ENCODE measurements around the gene MICAL3.

DNA sequence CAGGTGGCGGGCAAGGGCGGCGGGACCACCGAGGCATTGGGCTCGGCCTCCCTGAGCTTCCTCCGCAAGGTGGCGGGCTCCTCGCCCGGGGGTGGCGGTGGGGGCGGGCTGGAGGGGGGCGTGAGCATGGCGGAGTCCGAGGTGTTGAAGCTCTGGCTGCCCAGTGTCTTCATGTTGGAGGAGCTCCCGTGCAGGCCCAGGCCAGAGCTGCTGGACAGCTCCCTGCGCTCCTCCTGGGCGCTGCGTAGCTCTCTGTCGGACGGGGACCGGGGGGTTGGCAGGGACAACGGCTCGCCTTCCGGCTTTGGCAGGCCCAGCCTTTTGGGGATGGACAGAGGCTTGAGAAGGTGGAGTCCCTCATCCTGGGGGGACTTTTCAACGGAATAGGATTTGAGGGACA is 206.2 kb downstream of the MICAL3 start:
- TF ChIP-seq, protein P1, sequence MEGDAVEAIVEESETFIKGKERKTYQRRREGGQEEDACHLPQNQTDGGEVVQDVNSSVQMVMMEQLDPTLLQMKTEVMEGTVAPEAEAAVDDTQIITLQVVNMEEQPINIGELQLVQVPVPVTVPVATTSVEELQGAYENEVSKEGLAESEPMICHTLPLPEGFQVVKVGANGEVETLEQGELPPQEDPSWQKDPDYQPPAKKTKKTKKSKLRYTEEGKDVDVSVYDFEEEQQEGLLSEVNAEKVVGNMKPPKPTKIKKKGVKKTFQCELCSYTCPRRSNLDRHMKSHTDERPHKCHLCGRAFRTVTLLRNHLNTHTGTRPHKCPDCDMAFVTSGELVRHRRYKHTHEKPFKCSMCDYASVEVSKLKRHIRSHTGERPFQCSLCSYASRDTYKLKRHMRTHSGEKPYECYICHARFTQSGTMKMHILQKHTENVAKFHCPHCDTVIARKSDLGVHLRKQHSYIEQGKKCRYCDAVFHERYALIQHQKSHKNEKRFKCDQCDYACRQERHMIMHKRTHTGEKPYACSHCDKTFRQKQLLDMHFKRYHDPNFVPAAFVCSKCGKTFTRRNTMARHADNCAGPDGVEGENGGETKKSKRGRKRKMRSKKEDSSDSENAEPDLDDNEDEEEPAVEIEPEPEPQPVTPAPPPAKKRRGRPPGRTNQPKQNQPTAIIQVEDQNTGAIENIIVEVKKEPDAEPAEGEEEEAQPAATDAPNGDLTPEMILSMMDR (IDR thresholded peaks at IDR 0.05), result no peak
- no peak for TF ChIP-seq ZFX (IDR thresholded peaks at IDR 0.05; ENCODE audit: borderline replicate concordance)
